HEK293 (cell line): Measurements from ENCODE around the gene ANO6.

Experiments used
- ATF2 ChIP-seq: fragments of 450-650 bp; formaldehyde crosslinking; IDR thresholded peaks from 2 replicates; pipeline ENCODE4 v1.5.1; 2016; ENCODE audit warnings: missing biosample characterization, missing genetic modification characterization, low read depth
- CTCF ChIP-seq: fragments of 450-650 bp; formaldehyde crosslinking; IDR thresholded peaks from 2 replicates; pipeline ENCODE4 v1.5.1; 2016; ENCODE audit warnings: missing biosample characterization, missing genetic modification characterization
- HOXA7 ChIP-seq: sonication (generic); formaldehyde crosslinking; IDR thresholded peaks from 2 replicates; pipeline ENCODE4 v1.8.1; 2022; ENCODE audit warnings: missing genetic modification reagents, borderline replicate concordance
- INSM2 ChIP-seq: fragments of 450-650 bp; formaldehyde crosslinking; IDR thresholded peaks from 2 replicates; pipeline ENCODE4 v1.5.1; 2016; ENCODE audit warnings: missing biosample characterization, missing genetic modification characterization
- YY1 ChIP-seq: fragments of 450-650 bp; formaldehyde crosslinking; IDR thresholded peaks from 2 replicates; pipeline ENCODE4 v1.5.1; 2018; ENCODE audit warnings: missing biosample characterization, missing genetic modification characterization
- ZBTB20 ChIP-seq: fragments of 450-650 bp; formaldehyde crosslinking; IDR thresholded peaks from 2 replicates; pipeline ENCODE4 v1.5.1; 2016; ENCODE audit warnings: missing biosample characterization, missing genetic modification characterization
- ZNF10 ChIP-seq: fragments of 450-650 bp; formaldehyde crosslinking; IDR thresholded peaks from 2 replicates; pipeline ENCODE4 v1.5.1; 2017; ENCODE audit warnings: missing biosample characterization, missing genetic modification characterization
- ZNF558 ChIP-seq: fragments of 450-650 bp; formaldehyde crosslinking; IDR thresholded peaks from 2 replicates; pipeline ENCODE4 v1.5.1; 2016; ENCODE audit warnings: missing biosample characterization, missing genetic modification characterization
- ZNF785 ChIP-seq: fragments of 450-650 bp; formaldehyde crosslinking; IDR thresholded peaks from 2 replicates; pipeline ENCODE4 v1.5.1; 2016; ENCODE audit warnings: missing biosample characterization, missing genetic modification characterization

- TF ChIP-seq CTCF (no peak), YY1 (tag by site-specific recombination) (no peak), INSM2 (tag by site-specific recombination) (no peak), ZNF558 (tag by site-specific recombination) (no peak), ZNF10 (tag by site-specific recombination) (no peak), ZBTB20 (no peak), ZNF785 (tag by site-specific recombination) (no peak), HOXA7 (no peak), ATF2 (tag by site-specific recombination) (no peak)
Measured at GRCh38 chr12:45263587-45263986, 47.7 kb downstream of the ANO6 start.
